NCI-H460 (cell line): ENCODE measurements around the gene ARFGAP1. TPM values are rescaled to one million over a fixed set of nuclear protein-coding genes. Genes with fewer than 3 reads are reported as not detected.

Experiments
- DNase-seq: peaks from one replicate; pipeline ENCODE4 v3.0.0-alpha.2; 2016; ENCODE audit warnings: low read depth; ENCODE audit errors: extremely low read depth
- total RNA-seq: library from RNA; depleted of rRNA; stranded (reverse); fragments of >200 nt; shearing (Covaris generic); gene quantifications from 2 replicates; pipeline ENCODE4 v1.2.3, GENCODE V29; 2014

The ARFGAP1 gene
- total RNA-seq, 1 experiment from 2014 or later = 37.4 TPM

GRCh38 chr20:63276956-63277355 lies 4.3 kb downstream of the ARFGAP1 start:
- no peak for DNase-seq

DNA sequence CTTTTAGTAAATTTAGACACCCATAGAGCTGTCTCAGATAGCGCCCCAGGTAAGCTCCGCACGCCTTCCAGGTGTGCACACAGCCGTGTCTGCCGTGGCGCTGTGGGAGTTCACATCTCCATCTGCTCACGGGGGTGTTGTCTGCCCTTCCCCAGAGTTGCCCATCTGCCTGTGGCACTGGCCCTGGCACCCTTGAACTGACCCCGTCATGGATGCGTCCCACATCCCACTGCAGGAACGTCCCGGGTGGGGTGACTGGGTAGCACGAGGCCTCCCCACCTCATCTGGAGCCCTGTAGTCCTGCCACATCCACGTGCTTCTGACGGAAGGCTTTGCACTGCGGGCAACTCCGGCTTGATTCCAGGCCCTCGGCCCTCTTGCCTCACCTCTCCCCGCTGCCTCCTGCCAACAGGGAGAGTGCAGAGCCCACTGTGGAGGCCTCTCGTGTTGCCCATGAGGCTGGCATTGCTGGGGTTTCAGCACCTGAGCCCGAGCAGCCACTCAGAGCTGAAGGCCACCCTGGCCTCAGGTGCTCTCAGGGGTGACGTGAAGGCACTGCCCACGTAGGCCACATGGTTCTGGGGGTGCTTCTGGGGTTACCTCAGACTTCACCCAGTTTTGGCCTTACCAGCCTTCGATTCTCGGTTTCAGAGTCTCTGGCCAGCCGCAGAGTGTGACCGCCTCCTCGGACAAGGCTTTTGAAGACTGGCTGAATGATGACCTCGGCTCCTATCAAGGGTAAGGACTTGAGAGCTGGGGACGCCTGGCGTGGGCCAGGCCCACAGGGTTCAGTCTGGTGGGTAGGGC lies 5.1 kb downstream of the ARFGAP1 start:
- DNase-seq = no peak

DNA sequence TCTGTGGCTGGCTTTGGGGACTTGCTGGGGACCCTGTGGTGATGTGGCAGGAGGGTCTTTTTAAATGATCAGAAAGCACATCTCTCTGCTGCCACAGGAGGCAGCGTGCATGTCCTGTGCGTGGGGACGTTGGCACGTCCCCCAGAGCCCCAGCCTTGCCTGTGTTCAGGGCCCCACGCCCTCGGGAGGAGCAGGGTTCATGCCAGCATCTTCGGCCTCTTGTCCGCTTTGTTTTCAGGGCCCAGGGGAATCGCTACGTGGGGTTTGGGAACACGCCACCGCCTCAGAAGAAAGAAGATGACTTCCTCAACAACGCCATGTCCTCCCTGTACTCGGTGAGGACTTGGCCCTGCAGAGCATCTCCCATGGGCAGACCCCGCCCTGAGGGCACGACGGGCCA lies 6.0 kb downstream of the ARFGAP1 start:
- no peak for DNase-seq

- no peak for DNase-seq
These were observed 7.3 kb downstream of the ARFGAP1 start for GRCh38 chr20:63279931-63280330.

DNA sequence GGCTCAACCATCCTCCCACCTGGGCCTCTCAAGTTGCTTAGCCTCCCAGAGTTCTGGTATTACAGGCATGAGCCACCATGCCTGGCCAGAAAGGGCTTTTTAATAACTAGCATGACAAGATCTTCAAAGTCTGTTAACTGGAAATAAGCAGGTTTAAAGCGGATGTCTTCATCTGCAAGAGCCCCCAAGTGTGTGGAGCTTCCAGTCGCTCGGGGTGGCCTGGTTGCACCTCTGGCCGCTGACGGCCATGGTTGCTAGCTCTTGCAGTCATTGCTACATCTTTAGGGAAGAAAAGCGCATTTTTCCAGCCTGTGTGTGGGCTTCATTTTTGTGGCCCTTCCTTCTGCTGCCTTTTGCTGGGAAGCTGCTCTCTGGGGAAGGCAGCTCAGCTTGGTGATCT lies 7.8 kb downstream of the ARFGAP1 start:
- no peak for DNase-seq

- no peak for DNase-seq
These were observed 8.4 kb downstream of the ARFGAP1 start for GRCh38 chr20:63280929-63281545.

- no peak for DNase-seq
These were observed 9.4 kb downstream of the ARFGAP1 start for GRCh38 chr20:63281742-63282665.

- DNase-seq = no peak
These were observed 10.3 kb downstream of the ARFGAP1 start for GRCh38 chr20:63282946-63283345.

DNA sequence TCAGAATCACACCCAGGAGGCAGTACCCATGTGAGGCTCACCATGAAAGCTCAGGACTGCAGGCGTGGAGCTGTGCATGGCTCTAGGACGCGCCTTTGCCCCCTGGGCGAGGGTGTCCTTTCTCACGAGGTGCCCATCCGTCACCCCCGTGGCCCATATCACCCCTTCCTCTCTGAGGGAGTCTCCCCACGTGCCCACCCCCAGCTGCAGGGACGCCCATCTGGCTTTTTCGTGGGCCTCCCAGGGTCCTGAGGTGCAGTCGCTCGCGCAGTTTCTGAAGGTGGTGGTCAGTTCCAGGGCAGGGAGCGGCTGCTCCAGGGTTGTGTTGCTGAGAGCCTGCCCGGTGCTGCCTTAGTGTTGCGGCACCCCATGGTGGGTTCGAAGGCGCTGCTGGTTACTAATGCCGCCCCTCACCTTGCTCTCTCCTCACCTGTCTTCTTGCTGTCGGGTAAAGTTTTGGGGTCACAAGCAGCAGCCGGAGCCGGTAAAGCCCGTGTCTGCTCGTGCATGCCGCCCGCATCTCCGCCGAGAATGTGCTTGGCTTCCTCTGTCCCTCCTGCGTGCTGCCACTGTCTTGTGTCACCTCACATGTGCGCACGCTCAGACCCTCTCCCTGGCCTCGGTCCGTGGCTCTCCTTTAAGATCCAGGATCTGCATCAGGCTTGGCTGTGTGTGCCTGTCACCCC lies 10.9 kb downstream of the ARFGAP1 start:
- no peak for DNase-seq

GRCh38 chr20:63284083-63284440 lies 11.4 kb downstream of the ARFGAP1 start:
- no peak for DNase-seq

- no peak for DNase-seq
These were observed 11.9 kb downstream of the ARFGAP1 start for GRCh38 chr20:63284544-63284949.

GRCh38 chr20:63284981-63285524 lies 12.4 kb downstream of the ARFGAP1 start:
- DNase-seq = no peak

GRCh38 chr20:63285636-63286615 lies 13.3 kb downstream of the ARFGAP1 start:
- DNase-seq = no peak

GRCh38 chr20:63286781-63287696 lies 14.4 kb downstream of the ARFGAP1 start:
- DNase-seq = no peak

- DNase-seq = no peak
These were observed 15.3 kb downstream of the ARFGAP1 start for GRCh38 chr20:63287697-63288580.

- no peak for DNase-seq
These were observed 16.1 kb downstream of the ARFGAP1 start for GRCh38 chr20:63288581-63289251.
